Measurements from ENCODE around the gene GSTA5.
"Not testable (repeated sequence)": the region's sequence is repeated elsewhere in the genome, so short reads cannot be mapped to it uniquely, and the experiment has no call there.

Gene GSTA5

GRCh38 chr6:52868240-52868639 lies 27.6 kb upstream of the GSTA5 start:
- in situ Hi-C loops (cut with HindIII; ENCODE audit: low pct_unique_long_range_greater_than_20kb, low sequenced_read_pairs), result no loop called here
- TF ChIP-seq JUND (IDR thresholded peaks at IDR 0.05; ENCODE audit: low read depth), result no peak
- no peak for DNase-seq (ENCODE audit: low read depth in 1 of 2, low spot score in 1 of 2)

- in situ Hi-C loops (cut with HindIII; ENCODE audit: low pct_unique_long_range_greater_than_20kb, low sequenced_read_pairs); DNase-seq (ENCODE audit: low read depth in 1 of 2, low spot score in 1 of 2): not testable (repeated sequence)
Observed at GRCh38 chr6:52861151-52861550, 20.5 kb upstream of the GSTA5 start.

- TF ChIP-seq JUND (IDR thresholded peaks at IDR 0.05; ENCODE audit: low read depth), result no peak
- DNase-seq (ENCODE audit: low read depth in 1 of 2, low spot score in 1 of 2), result no peak
- in situ Hi-C loops (cut with HindIII; ENCODE audit: low pct_unique_long_range_greater_than_20kb, low sequenced_read_pairs), result no loop called here
Observed at GRCh38 chr6:52858416-52858815, 17.8 kb upstream of the GSTA5 start.

- in situ Hi-C loops (cut with HindIII; ENCODE audit: low pct_unique_long_range_greater_than_20kb, low sequenced_read_pairs), result not testable (repeated sequence)
- peak in 1 of 2 experiments; percentile 45 for DNase-seq (ENCODE audit: low read depth in 1 of 2, low spot score in 1 of 2)
Observed at GRCh38 chr6:52856137-52856536, 15.5 kb upstream of the GSTA5 start.

- TF ChIP-seq JUND (IDR thresholded peaks at IDR 0.05; ENCODE audit: low read depth), result no peak
- no peak for DNase-seq (ENCODE audit: low read depth in 1 of 2, low spot score in 1 of 2)
- in situ Hi-C loops (cut with HindIII; ENCODE audit: low pct_unique_long_range_greater_than_20kb, low sequenced_read_pairs), result no loop called here
Observed at GRCh38 chr6:52849137-52849536, 8.5 kb upstream of the GSTA5 start.

- no peak for DNase-seq (ENCODE audit: low read depth in 1 of 2, low spot score in 1 of 2)
- TF ChIP-seq JUND (IDR thresholded peaks at IDR 0.05; ENCODE audit: low read depth), result no peak
- in situ Hi-C loops (cut with HindIII; ENCODE audit: low pct_unique_long_range_greater_than_20kb, low sequenced_read_pairs), result no loop called here
Observed at GRCh38 chr6:52846002-52846401, 5.4 kb upstream of the GSTA5 start.

- in situ Hi-C loops (cut with HindIII; ENCODE audit: low pct_unique_long_range_greater_than_20kb, low sequenced_read_pairs), result no loop called here
- no peak for TF ChIP-seq JUND (IDR thresholded peaks at IDR 0.05; ENCODE audit: low read depth)
- DNase-seq (ENCODE audit: low read depth in 1 of 2, low spot score in 1 of 2), result no peak
Observed at GRCh38 chr6:52843605-52844004, 3.0 kb upstream of the GSTA5 start.

GRCh38 chr6:52839124-52840055 lies 1.2 kb downstream of the GSTA5 start:
- TF ChIP-seq JUND (IDR thresholded peaks at IDR 0.05; ENCODE audit: low read depth), result no peak

GRCh38 chr6:52834481-52834880 lies 6.1 kb downstream of the GSTA5 start:
- no peak for DNase-seq (ENCODE audit: low read depth in 1 of 2, low spot score in 1 of 2)
- in situ Hi-C loops (cut with HindIII; ENCODE audit: low pct_unique_long_range_greater_than_20kb, low sequenced_read_pairs), result no loop called here
- TF ChIP-seq JUND (IDR thresholded peaks at IDR 0.05; ENCODE audit: low read depth), result no peak

More at GRCh38 chr6:52839124-52840055, 1.2 kb downstream of the GSTA5 start:
- peak; percentile 17 to 92 for DNase-seq (ENCODE audit: low read depth in 1 of 2, low spot score in 1 of 2)
- in situ Hi-C loops (cut with HindIII; ENCODE audit: low pct_unique_long_range_greater_than_20kb, low sequenced_read_pairs), result no loop called here

- DNase-seq (ENCODE audit: low read depth in 1 of 2, low spot score in 1 of 2); in situ Hi-C loops (cut with HindIII; ENCODE audit: low pct_unique_long_range_greater_than_20kb, low sequenced_read_pairs): not testable (repeated sequence)
Observed at GRCh38 chr6:52830869-52831268, 9.7 kb downstream of the GSTA5 start.

- in situ Hi-C loops (cut with HindIII; ENCODE audit: low pct_unique_long_range_greater_than_20kb, low sequenced_read_pairs), result no loop called here
- no peak for DNase-seq (ENCODE audit: low read depth in 1 of 2, low spot score in 1 of 2)
- TF ChIP-seq JUND (IDR thresholded peaks at IDR 0.05; ENCODE audit: low read depth), result no peak
Observed at GRCh38 chr6:52829046-52829817, 11.4 kb downstream of the GSTA5 start.

GRCh38 chr6:52828621-52829020 lies 12.0 kb downstream of the GSTA5 start:
- DNase-seq (ENCODE audit: low read depth in 1 of 2, low spot score in 1 of 2); in situ Hi-C loops (cut with HindIII; ENCODE audit: low pct_unique_long_range_greater_than_20kb, low sequenced_read_pairs): not testable (repeated sequence)

- DNase-seq (ENCODE audit: low read depth in 1 of 2, low spot score in 1 of 2); in situ Hi-C loops (cut with HindIII; ENCODE audit: low pct_unique_long_range_greater_than_20kb, low sequenced_read_pairs): not testable (repeated sequence)
Observed at GRCh38 chr6:52827073-52827783, 13.4 kb downstream of the GSTA5 start.
